ENCODE data around the gene NFIA. TPM values are rescaled to one million over a fixed set of nuclear protein-coding genes. Genes with fewer than 3 reads are reported as not detected.

Gene NFIA
- total and polyA plus RNA-seq, 10 of the 15 experiments (the other 5 are each of a cell fraction or from before 2014, with no cell fraction given), result 0.10 to 0.16 TPM; not detected in 8

DNA sequence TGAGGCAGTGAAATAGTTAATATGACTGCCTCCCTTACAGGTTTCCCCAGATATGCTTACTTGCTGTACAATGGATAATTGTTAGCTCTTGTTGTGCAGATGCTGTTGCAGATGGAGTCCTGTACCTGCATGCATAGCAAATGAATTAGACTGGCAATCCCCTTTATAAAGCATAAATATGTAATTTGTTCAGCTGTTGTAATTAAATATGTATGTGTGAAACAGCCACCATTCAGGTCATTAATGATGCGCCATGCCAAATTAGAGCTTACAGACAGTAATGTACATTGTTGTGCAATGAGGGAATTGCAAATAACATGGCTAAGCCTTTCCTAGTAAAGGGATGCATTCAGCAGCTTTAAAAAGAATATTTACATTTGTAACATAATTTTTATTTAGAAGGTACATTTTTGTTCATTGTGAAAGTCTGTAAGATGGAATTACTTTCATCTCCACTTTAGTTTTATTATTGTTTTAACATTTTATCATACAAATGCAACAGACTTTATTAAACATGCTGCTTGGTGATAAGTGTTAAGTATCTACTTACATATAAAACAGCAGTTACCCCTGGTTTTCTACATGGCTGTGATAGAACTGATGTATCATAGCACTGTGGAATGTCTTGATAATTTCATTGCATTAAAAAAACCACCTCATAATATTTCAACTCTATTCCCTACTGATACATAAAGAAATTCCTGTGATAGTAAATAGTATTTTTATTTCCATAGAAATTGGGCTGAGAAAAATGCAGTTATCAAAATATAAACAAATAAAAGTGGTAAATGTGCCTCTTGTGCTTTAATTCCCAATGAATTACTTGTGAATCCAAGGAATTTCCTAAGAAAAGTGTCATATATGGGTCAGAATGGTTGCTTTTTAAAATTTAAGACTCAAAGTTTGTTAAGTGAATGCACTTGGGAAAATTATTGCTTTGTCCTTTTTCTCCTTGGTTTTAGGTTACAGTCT is 99.0 kb downstream of the NFIA start (continued):
- TF ChIP-seq ZBTB40 (IDR thresholded peaks at IDR 0.05; ENCODE audit: borderline replicate concordance) (no peak), RAD51 (IDR thresholded peaks at IDR 0.05) (no peak), HDAC6 (IDR thresholded peaks at IDR 0.05; ENCODE audit: unreplicated experiment) (no peak), SUZ12 (IDR thresholded peaks at IDR 0.05; ENCODE audit: unreplicated experiment) (no peak), CREM (IDR thresholded peaks at IDR 0.05; ENCODE audit: low read depth) (no peak), ETV6 (conservative IDR thresholded peaks at IDR 0.05 in 1 of 2, IDR thresholded peaks at IDR 0.05 in 1 of 2; ENCODE audit: borderline replicate concordance in 1 of 2, low read depth in 1 of 2) (no peak)

DNA sequence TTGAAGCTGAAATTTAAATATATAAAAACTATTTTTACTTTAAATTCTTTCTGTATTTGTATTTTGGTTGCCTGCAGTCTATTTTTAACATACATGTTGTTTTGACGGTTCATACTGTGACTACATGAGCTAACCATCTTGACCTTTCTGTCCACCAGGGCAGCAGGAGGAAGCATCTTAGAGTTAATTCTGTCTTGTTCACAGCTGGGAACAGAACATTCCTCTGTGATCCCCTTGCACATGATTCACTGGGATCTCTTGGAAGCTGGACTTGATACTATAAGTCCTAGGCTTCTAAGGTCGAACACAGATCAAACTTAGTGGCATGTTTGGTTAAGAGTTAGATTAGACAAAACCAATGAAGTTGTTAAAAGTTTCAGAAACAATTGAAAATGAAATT is 99.7 kb downstream of the NFIA start:
- no peak for TF ChIP-seq SRF (IDR thresholded peaks at IDR 0.05; ENCODE audit: low read depth in 2 of 2, low read length in 2 of 2)
- TF ChIP-seq, protein P1, sequence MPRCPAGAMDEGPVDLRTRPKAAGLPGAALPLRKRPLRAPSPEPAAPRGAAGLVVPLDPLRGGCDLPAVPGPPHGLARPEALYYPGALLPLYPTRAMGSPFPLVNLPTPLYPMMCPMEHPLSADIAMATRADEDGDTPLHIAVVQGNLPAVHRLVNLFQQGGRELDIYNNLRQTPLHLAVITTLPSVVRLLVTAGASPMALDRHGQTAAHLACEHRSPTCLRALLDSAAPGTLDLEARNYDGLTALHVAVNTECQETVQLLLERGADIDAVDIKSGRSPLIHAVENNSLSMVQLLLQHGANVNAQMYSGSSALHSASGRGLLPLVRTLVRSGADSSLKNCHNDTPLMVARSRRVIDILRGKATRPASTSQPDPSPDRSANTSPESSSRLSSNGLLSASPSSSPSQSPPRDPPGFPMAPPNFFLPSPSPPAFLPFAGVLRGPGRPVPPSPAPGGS (IDR thresholded peaks at IDR 0.05; ENCODE audit: borderline replicate concordance, insufficient read depth, low read depth, low read length, poor library complexity, severe bottlenecking), result no peak
- no peak for FAIRE-seq
- ChIA-PET CTCF (interaction anchor here (1.0 kb wide), 1 partner anchor 132 kb away, joined by 3 read pairs; no protein-coding TSS in a partner anchor), RAD21 (ENCODE audit: unreplicated experiment) (no interaction called here), SMC1A (ENCODE audit: uncharacterized antibody, unreplicated experiment) (no interaction called here), POLR2A (no interaction called here)
- ATAC-seq, result no peak
- H3K27ac ChIP-seq (ENCODE audit: control insufficient read depth, insufficient read depth), result no peak overlapping the region
- no peaks in the 10 kb centered on the region for H3K9me3 ChIP-seq (replicated peaks; ENCODE audit: control insufficient read depth, insufficient read depth, low read length)
- no peaks in the 10 kb centered on the region for H3K79me2 ChIP-seq (ENCODE audit: control insufficient read depth, insufficient read depth, low read length)
- no peaks in the 10 kb centered on the region; the same call in 1 of the 2 replicates for H3K4me1 ChIP-seq (ENCODE audit: control insufficient read depth, insufficient read depth, low read length)
- 27% methylated on average over 2 of the region's 2 CpGs for WGBS (ENCODE audit: insufficient coverage, insufficient replicate concordance, low lambda C conversion rate, missing lambda C conversion rate)
- H2AFZ ChIP-seq (ENCODE audit: control insufficient read depth, low read depth, low read length), result no peak overlapping the region
- in situ Hi-C loops (cut with MboI), result no loop called here
- H3K4me3 ChIP-seq, result no peak overlapping the region
- BruUV-seq (replicated peaks), result no TSS peak
- 0 out of 4 replicates have a peak, but pooled peaks cover 0 to 3% of the 10 kb centered on the region in 2 experiments for H3K27me3 ChIP-seq (replicated peaks in 1 of 2; ENCODE audit: control insufficient read depth in 2 of 2, insufficient read depth in 2 of 2, low read length in 1 of 2)
- no peak for DNase-seq (ENCODE audit: low read depth, low spot score)
- intact Hi-C loops (cut with micrococcal nuclease; ENCODE audit: unreplicated experiment), result no loop called here
- H4K20me1 ChIP-seq (ENCODE audit: control insufficient read depth, insufficient read depth), result no peaks in the 10 kb centered on the region
- no peak overlapping the region for H3K9ac ChIP-seq (ENCODE audit: control insufficient read depth, insufficient read depth, low read length)
- no peak overlapping the region for H3K4me2 ChIP-seq (ENCODE audit: control insufficient read depth, insufficient read depth)
- no peaks in the 10 kb centered on the region for H3K36me3 ChIP-seq (ENCODE audit: control insufficient read depth in 2 of 2, insufficient read depth in 2 of 2, low read length in 1 of 2)

Data from GM12878 (cell line).